KMS-11 (cell line): ENCODE data around the gene MYOZ1.

ENCODE experiments used
- H2AFZ ChIP-seq: fragments of 200-600 bp; sonication (generic); 2 replicates; pipeline ENCODE4 v1.6.1; 2016; ENCODE audit warnings: antibody characterized with exemption, mixed run types, low read depth
- H3K27ac ChIP-seq: fragments of 200-600 bp; sonication (generic); 2 replicates; pipeline ENCODE4 v1.6.1; 2016; ENCODE audit warnings: mild to moderate bottlenecking, mixed run types
- H3K27me3 ChIP-seq: fragments of 200-600 bp; sonication (generic); 2 replicates; pipeline ENCODE4 v1.6.1; 2017; ENCODE audit warnings: mild to moderate bottlenecking, low read depth, mixed run types, moderate library complexity; ENCODE audit not compliant: insufficient read depth
- H3K36me3 ChIP-seq: fragments of 200-600 bp; sonication (generic); 2 replicates; pipeline ENCODE4 v1.6.1; 2017; ENCODE audit warnings: mild to moderate bottlenecking, mixed run types; ENCODE audit not compliant: insufficient read depth
- H3K4me1 ChIP-seq: fragments of 200-600 bp; sonication (generic); 2 replicates; pipeline ENCODE4 v1.6.1; 2016; ENCODE audit warnings: mild to moderate bottlenecking, low read depth, mixed run types; ENCODE audit not compliant: poor library complexity, severe bottlenecking
- H3K4me2 ChIP-seq: fragments of 200-600 bp; sonication (generic); 2 replicates; pipeline ENCODE4 v1.7.0; 2016; ENCODE audit warnings: mild to moderate bottlenecking, mixed run types
- H3K4me3 ChIP-seq: fragments of 200-600 bp; sonication (generic); IDR thresholded peaks from 2 replicates; pipeline ENCODE4 v1.6.1; 2017; ENCODE audit warnings: low read depth, low read length, mixed read lengths; ENCODE audit not compliant: insufficient read depth
- H3K79me2 ChIP-seq: fragments of 200-600 bp; sonication (generic); 2 replicates; pipeline ENCODE4 v1.6.1; 2016; ENCODE audit warnings: low read depth, mixed run types; ENCODE audit not compliant: insufficient read depth
- H3K9ac ChIP-seq: fragments of 200-600 bp; sonication (generic); 2 replicates; pipeline ENCODE4 v1.6.1; 2016; ENCODE audit warnings: mild to moderate bottlenecking, mixed run types
- H4K20me1 ChIP-seq: fragments of 200-600 bp; sonication (generic); 2 replicates; pipeline ENCODE4 v1.6.1; 2016; ENCODE audit warnings: mild to moderate bottlenecking, mixed run types; ENCODE audit not compliant: insufficient read depth
- TF ChIP-seq, protein P1 (sequence below): fragments of 200-600 bp; sonication (generic); conservative IDR thresholded peaks from 2 replicates; pipeline ENCODE4 v1.6.1; 2017; ENCODE audit warnings: low read depth, mild to moderate bottlenecking, antibody characterized with exemption, low read length, moderate library complexity, mixed read lengths

MYOZ1 gene

DNA sequence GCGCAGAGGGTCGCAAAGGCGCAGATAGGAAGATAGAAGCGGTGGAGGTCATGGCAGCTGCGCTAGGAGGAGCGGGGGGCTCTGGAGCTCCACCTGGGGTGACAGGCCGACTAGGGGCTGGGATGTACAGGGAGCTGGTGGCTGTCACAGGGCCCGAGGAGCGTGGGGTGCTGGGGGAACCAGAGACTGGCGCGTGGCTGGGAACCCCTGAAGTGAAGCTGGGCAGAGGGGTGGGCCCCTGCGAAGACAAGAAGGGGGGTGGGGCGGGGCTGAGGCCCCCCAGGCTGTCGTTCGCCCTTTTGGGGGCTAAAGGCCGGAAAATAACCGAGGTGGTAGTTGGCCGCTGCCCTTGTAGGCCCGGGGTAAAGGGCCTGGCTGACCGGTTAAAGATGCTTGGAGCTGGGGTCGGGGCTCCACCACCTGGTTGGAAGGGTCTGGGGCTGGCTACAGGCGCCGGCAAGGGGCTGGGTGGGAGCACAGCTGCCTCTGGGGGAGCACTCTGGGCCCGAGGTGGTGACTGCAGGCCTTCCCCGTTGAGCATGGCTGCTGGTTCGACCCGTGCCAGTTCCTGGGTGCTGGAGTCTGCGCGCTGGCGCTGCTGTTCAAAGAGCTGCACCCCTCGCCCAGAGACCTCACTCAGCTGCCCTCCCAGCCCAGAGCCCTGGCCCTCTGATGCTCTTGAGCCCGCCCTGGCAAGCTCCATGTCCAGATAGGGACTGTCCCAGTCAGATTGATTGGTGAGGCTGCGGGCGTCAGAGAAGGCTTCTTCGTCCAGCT lies 6.8 kb upstream of the MYOZ1 start:
- Histone ChIP-seq H3K27ac (no peak overlapping the region), H3K4me1 (peaks cover 5% of the 10 kb centered on the region), H2AFZ (no peak overlapping the region), H3K4me2 (no peak overlapping the region), H3K36me3 (no peaks in the 10 kb centered on the region), H4K20me1 (no peaks in the 10 kb centered on the region), H3K4me3 (no peak overlapping the region), H3K9ac (no peak overlapping the region), H3K27me3 (no peaks in the 10 kb centered on the region), H3K79me2 (no peaks in the 10 kb centered on the region)
- TF ChIP-seq, protein P1, sequence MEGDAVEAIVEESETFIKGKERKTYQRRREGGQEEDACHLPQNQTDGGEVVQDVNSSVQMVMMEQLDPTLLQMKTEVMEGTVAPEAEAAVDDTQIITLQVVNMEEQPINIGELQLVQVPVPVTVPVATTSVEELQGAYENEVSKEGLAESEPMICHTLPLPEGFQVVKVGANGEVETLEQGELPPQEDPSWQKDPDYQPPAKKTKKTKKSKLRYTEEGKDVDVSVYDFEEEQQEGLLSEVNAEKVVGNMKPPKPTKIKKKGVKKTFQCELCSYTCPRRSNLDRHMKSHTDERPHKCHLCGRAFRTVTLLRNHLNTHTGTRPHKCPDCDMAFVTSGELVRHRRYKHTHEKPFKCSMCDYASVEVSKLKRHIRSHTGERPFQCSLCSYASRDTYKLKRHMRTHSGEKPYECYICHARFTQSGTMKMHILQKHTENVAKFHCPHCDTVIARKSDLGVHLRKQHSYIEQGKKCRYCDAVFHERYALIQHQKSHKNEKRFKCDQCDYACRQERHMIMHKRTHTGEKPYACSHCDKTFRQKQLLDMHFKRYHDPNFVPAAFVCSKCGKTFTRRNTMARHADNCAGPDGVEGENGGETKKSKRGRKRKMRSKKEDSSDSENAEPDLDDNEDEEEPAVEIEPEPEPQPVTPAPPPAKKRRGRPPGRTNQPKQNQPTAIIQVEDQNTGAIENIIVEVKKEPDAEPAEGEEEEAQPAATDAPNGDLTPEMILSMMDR: no peak

DNA sequence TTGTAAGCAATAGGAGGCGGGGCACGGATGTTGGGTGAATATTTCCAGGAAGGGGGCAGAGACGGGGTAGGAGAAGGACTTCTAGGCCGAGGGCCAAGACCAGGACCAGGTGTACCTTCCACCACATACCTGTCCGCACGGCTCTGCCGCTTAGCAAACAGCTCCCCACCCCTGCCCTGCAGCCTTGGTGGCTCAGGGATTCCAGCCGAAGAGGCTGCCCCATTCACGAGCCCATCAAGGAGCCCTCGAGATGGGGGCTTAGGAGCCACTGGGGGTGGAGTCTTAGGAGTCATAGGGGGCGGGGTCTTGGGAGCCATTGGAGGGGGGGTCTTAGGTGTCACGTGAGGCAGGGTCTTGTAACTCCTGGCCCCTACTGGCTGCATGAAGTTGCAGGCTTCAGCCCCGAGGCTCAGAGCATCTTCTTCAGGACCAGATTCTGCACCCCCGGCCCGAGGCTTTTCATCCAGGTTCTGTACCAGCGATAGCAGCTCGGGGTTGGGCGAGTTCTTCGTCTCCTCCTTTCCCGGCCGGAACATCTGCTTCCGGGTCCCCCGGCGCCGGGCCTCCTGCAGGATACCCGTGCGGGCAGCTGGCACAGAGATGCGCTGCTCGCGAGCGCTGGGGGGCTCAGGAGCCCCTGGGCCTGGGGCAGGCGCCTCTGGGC lies 6.1 kb upstream of the MYOZ1 start:
- Histone ChIP-seq H3K36me3 (no peaks in the 10 kb centered on the region), H3K4me3 (no peak overlapping the region), H3K9ac (no peak overlapping the region), H2AFZ (no peak overlapping the region), H4K20me1 (no peaks in the 10 kb centered on the region), H3K79me2 (no peaks in the 10 kb centered on the region), H3K27ac (no peak overlapping the region), H3K27me3 (no peaks in the 10 kb centered on the region), H3K4me2 (no peak overlapping the region), H3K4me1 (peaks cover 5% of the 10 kb centered on the region)
- TF ChIP-seq, protein P1: no peak

DNA sequence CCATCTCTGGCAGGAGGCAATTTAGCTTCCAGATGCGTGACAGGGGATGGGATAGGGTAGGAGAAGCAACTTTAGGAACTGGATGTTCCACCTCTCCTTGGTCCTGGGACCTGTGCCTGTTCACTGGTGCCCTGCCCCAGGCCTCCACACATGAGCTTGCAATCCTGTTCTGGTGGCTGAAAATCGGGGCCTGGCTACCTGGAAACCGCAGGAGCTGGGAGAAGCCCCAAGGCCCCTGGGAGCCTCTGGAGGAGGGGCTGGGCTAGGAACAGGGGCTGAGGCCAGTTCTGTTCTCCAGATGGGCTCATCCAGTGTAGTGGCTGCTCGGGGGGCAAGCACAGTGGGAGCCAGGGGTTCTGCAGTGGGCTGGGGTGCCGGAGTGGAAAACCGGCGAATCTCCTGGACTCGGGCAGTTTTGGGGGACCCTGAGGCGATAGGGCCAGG lies 5.3 kb upstream of the MYOZ1 start:
- TF ChIP-seq, protein P1: no peak
- no peaks in the 10 kb centered on the region for H4K20me1 ChIP-seq
- H3K27ac ChIP-seq: no peak overlapping the region
- H3K9ac ChIP-seq: no peak overlapping the region
- no peak overlapping the region for H3K4me3 ChIP-seq
- peaks cover 5% of the 10 kb centered on the region for H3K4me1 ChIP-seq
- no peak overlapping the region for H2AFZ ChIP-seq
- no peaks in the 10 kb centered on the region for H3K36me3 ChIP-seq
- no peaks in the 10 kb centered on the region for H3K79me2 ChIP-seq
- H3K27me3 ChIP-seq: no peaks in the 10 kb centered on the region
- H3K4me2 ChIP-seq: no peak overlapping the region

DNA sequence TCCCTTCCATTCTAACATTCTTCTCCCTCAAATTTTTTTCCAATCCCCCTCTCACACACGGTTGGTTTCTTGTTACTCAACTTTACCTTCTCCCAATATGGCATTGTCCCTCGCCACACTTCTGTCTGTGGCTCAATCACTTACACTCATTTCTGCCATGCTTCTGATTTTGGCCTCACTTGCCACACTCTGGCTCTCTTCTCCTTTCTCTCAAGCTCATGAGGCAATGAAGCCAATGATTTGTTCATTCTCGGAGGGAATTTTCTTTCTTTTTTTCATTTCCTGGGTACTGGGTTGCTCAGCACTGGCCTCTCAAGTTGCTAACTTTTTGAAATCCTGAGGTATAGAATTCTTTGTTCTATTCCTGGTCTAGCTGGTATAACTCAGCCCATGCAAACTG lies 4.0 kb upstream of the MYOZ1 start:
- no peak overlapping the region for H2AFZ ChIP-seq
- no peaks in the 10 kb centered on the region for H4K20me1 ChIP-seq
- TF ChIP-seq, protein P1: no peak
- no peak overlapping the region for H3K4me2 ChIP-seq
- H3K4me1 ChIP-seq: no peaks in the 10 kb centered on the region
- H3K79me2 ChIP-seq: no peaks in the 10 kb centered on the region
- H3K36me3 ChIP-seq: no peaks in the 10 kb centered on the region
- no peaks in the 10 kb centered on the region for H3K27me3 ChIP-seq
- H3K9ac ChIP-seq: no peak overlapping the region
- no peak overlapping the region for H3K27ac ChIP-seq
- no peak overlapping the region for H3K4me3 ChIP-seq
